ENCODE data around the gene MAJIN. TPM values are rescaled to one million over a fixed set of nuclear protein-coding genes. Genes with fewer than 3 reads are reported as not detected.
A peak's percentile ranks its signal among the peaks of the same experiment; 100 is the strongest.

Gene MAJIN
- total RNA-seq, 1 experiment from 2014 or later = not detected

DNA sequence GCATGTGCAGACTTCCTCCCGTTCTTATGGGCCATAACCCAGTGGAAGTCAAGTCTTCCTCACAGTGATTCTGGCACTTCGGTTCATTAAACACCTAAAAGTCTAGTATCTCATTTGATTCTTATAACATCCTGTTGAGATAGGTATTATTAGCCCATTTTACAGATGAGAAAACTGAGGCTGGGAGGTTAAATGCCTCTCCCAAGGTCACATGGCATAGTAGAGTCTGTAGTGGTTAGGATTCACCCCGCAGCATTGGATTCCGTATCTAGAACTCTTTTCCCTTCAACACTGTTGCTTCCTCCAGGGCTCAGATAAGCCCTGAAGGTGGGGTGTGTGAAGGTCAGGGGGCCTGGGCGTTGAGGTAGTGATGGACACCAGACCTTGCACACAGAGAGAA, 39.6 kb downstream of the MAJIN start:
- no peak for DNase-seq (ENCODE audit: low spot score)

DNA sequence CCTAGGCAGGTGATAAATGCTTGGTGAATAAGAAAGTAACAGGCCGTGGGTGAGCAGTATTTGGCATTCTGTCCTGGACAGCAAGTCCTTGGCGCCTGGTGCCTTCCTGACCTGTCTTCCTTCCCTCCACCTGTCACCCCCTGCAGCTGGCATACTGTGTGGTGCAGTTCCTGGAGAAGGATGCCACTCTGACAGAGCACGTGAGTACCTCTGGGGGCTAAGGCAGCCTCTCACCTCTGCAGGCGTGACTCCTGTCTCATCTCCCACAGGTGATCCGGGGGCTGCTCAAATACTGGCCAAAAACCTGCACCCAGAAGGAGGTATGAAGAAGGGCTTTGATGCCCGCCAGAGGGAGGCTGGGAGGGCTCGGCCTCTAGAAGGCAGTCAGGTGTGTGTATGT, 40.6 kb downstream of the MAJIN start:
- no peak for DNase-seq (ENCODE audit: low spot score)

DNA sequence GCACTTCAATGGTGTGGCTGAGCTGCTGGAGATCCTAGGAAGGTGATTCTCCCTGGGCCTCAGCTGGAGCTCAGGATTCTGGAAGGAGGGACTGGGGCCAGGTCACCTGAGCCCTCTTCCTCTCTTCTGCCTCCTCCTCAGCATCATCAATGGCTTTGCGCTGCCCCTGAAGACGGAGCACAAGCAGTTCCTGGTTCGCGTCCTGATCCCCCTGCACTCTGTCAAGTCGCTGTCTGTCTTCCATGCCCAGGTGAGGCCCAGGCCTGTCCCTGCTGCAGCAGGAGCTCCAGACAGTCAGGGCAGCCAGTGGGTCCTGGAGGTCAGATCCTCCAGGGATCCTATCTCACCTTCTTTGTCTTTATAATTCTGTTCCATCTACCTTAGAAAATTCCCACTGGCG, 41.6 kb downstream of the MAJIN start:
- DNase-seq (ENCODE audit: low spot score) = no peak

DNA sequence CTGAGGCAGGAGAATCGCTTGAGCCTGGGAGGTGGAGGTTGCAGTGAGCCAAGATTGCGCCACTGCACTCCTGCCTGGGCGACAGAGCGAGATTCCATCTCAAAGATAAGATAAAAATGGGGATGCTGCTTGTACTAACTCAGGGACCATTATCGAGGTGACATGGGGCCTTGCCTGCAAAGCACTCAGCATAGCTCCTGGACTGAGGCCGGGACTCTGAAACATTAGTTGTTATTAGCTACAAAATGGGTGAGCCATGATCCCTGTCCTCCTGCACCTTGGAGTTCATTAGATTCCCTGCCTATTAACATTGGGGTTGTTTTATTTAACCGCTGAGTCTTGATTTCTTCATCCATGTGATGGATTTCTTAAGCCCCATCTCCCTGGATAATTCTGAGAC, 42.3 kb downstream of the MAJIN start:
- no peak for DNase-seq (ENCODE audit: low spot score)

DNA sequence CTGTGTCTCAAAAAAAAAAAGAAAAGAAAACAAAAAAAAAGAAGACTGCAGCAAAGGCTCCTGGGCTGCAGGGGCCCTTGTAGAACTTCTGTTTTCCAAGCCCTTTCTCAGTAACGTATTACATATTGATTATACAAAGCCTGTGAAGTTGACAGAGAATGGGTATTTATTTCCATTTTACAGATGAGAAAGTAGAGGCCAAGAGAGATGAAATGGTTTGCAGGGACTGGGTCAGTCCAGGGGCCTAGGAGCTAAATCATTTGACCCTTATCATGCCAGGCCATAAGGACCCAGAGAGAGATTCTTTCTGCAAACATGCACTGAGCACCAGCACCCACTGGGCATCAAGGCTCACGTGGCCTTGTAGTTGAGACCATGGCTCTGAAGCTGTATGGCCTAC, 43.0 kb downstream of the MAJIN start:
- DNase-seq (ENCODE audit: low spot score) = no peak

DNA sequence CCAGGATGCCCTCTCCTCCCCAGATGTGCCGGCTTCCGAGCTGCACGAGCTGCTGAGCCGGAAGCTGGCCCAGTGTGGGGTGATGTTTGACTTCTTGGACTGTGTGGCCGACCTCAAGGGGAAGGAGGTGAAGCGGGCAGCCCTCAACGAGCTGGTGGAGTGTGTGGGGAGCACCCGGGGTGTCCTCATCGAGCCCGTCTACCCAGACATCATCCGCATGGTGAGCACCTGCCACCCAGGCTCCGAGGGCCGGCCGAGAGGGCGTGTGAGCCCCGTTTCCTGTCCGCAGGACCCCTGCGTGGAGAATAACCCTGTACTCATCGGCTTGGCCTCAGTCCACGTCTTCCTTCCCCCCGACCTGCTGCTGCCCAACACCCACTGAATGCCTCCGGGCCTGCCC, 45.2 kb downstream of the MAJIN start:
- DNase-seq (ENCODE audit: low spot score) = no peak

DNA sequence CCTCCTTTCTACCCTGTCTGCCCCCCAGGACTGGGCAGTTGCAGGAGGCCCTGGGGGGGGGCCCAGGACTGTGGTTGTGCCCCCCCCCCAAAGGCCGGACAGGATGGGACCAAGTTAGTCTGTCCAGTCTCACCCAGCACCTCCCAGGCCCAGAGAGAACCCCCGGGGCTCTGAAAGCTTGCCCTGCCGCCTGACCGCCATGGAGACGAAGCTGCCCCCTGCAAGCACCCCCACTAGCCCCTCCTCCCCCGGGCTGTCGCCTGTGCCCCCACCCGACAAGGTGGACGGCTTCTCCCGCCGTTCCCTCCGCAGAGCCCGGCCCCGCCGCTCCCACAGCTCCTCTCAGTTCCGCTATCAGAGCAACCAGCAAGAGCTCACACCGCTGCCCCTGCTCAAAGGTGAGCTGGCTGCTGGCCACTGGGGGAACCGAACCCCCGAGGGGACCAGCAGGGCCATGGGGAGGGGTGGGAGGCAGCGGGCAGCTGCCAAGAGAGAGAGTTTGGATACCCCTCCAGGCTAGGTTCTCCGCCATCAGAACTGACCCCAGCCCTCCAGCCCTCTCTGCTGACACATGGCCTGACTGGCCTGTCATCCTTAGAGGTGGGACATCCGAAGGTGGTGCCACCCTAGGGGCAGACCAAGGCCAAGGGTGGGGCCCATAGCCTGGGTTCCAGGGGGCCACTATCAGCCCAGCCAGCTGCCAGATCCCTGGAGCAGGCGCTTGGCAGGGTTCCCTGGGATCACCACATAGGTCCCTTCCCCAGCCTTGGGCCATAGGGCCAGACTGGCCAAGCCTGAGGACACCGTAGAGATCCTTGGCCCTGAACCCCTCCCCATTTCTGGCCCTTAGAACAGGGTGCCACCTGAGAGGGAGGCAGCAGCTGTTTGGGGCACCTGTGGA, 46.1 kb downstream of the MAJIN start:
- no peak for DNase-seq (ENCODE audit: low spot score)

DNA sequence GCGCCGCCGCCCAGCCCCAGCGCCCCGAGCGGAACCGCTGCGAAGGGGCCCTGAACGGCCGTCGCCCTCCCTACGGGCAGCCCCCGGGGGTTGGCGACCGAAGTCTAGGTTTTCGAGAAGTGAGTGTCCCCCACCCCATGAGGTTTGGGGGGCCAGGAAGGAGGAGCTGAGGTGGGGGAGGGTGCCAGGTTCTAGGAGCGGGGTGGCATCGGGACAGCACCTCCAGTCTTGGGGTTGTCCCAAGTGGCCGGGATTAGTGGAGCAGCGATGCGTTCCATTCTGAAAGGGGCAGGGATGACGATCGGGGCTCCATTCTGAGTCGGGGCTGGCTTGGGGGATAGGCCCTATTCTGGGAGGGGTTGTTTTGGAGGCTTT, 47.0 kb downstream of the MAJIN start:
- no peak for DNase-seq (ENCODE audit: low spot score)

DNA sequence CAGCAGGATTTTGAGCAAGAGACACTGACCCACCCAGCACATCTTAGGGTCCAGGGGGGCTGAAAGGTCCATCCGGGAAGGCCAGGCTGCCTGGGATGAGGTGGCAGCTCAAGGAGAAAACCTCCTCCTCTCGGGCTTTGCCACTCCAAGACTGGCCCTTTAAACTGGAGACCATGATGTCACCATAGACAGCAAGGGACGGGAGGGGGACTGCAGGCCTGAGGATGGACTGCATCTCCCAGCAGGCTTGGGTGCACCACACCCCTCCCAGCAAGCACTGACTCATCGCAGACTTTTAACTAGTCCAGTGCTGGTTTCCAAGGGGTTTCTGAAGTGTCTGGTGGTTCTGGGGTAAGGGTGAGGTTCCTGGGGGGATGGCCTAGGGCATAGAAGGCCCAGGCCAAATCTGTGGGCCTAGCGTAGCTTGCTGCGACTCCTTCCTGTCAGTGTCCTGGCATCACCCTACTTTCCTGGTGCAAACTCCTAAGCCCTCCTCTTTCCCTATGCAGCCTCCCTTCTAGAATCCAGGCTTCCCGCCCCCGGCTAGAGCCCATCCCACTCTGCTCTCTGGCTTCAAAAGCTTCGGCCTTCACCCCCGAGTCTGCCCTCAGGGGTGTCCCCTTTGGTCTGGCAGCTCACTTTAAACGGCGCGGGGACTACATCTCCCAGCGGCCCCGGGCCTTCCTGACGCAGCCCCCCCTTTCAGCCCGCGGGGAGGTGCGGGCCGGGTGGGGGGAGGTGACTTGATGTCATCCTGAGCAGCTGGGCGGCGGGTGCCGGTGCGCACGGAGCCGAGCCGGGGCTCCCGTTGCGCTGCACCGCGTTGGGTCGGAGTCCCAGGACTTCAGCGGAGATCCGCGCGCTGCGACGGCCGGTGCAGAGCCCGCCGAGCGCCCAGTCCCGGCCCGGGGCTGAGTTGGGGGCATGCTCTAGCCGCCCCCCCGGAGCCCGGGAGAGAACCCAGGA, 47.7 kb downstream of the MAJIN start, which contains the start of gene PPP2R5B:
PPP2R5B (plus strand) TSS at position 746 of the 966 bp plus-strand sequence. CDS start 1,046 bp downstream, outside the sequence.
- peak; percentile 96 for DNase-seq (ENCODE audit: low spot score)

DNA sequence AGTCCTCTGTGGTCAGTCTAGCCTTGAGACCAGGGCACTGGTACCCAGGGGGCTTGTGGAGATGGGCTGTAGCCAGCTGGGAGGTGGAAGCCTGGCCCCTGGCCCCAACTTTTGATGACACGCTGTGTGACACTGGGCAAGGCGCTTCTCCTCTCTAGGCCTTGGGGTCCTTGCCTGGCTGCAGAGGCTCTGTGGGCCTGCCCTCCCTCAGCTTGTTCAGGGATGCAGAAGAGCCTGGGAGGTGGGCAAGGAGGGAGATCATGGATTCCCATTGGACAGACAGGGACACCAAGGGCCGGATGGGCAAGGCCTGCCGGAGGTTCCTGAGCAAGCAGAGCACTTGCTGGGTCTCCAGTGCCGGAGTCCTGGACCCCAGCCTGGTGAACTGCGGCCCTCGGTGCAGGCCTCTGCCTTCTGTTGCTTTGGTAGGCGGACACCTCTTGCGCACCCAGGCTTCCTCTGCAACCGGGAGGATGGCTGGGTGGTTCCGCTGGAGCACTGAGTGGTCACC, 48.7 kb downstream of the MAJIN start:
- no peak for DNase-seq (ENCODE audit: low spot score)

DNA sequence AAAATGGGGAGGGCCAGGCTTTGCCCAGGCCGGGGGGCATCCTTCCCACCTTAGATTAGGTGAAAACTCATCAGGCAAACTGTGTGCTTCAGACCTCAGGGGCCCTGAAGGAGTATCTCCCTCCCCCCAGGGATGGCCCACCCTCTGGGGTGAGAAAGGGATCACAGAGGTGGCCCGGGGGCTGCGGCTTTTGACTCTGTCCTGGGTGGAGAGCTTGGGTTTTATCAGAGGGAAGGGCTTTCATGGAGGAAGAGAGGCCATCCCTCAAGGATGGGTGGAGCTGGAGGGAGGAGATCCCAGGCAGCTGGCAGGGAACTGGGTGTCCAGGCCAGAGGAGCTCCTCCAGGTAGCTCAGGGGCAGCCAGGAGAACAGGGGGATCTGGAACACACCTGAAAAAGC, 50.5 kb downstream of the MAJIN start:
- DNase-seq (ENCODE audit: low spot score) = no peak

DNA sequence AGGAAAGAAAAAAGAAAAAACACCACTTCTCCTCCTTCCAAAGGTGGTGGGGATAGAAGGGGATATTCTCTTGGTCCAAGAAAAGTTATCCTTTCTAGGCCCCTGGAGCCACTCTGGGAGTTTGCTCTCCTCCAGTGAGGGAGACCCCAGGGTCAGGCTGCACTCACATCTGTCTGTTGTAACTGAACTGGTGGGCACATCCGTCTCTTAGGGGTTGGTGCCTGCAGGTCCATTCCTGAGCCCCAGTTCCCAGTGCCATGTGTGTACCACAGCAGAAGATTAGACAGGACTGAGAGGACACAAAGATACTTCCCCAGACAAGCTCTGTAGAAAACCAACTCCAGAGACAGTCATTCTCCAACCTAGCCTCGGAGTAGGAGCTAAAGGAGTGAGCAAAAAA, 51.8 kb downstream of the MAJIN start:
- DNase-seq (ENCODE audit: low spot score) = no peak

DNA sequence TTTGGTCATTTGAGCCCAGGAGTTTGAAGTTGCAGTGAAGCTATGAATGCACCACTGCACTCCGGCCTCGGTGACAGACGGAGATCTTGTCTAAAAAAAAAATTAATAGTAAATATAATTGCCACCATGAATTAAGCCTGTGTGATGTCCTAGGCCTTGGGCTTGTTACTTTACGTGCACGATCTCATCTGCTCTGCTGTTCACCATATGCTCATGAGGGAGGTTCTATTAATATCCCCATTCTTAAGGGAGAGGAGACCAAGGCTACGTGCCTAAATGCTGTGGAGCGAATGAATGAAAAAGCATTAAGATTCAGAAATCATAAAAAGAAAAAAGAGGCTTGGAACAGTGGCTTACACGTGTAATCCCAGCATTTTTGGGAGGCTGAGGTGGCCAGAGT, 52.3 kb downstream of the MAJIN start:
- no peak for DNase-seq (ENCODE audit: low spot score)

DNA sequence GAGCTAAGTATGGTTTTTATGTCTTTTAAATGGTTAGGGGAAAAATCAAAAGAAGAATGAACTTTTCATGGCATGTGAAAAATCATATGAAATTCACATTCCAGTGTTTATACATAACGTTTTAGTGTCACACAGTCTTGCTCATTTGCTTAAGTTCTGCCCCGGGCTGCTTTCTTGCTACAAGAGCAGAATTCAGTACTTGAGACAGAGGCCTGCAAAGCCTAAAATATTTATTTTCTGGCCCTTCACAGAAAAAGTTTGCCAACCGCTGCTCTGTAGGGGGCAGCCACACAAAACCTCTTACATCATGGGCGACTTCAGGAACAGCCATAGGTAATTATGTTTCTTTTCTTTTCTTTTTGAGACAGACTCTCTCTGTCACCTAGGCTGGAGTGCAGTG, 53.9 kb downstream of the MAJIN start:
- DNase-seq (ENCODE audit: low spot score) = peak; percentile 38

DNA sequence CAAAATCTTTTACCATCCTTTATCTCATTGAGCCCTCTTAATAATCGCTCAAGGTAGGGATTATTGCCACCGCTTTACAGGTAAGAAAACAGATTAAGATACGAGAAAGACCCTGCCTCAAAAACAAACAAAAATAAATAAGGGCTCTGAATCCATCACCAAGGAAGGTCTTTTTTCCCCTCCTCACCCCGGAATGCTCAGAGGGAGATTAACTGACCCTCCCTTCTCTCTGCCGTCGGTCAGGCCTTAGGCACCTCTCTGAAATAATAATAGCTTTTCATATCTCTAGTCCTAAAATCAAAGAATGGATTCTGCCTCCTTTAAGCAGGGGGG, 54.3 kb downstream of the MAJIN start:
- DNase-seq (ENCODE audit: low spot score) = no peak

DNA sequence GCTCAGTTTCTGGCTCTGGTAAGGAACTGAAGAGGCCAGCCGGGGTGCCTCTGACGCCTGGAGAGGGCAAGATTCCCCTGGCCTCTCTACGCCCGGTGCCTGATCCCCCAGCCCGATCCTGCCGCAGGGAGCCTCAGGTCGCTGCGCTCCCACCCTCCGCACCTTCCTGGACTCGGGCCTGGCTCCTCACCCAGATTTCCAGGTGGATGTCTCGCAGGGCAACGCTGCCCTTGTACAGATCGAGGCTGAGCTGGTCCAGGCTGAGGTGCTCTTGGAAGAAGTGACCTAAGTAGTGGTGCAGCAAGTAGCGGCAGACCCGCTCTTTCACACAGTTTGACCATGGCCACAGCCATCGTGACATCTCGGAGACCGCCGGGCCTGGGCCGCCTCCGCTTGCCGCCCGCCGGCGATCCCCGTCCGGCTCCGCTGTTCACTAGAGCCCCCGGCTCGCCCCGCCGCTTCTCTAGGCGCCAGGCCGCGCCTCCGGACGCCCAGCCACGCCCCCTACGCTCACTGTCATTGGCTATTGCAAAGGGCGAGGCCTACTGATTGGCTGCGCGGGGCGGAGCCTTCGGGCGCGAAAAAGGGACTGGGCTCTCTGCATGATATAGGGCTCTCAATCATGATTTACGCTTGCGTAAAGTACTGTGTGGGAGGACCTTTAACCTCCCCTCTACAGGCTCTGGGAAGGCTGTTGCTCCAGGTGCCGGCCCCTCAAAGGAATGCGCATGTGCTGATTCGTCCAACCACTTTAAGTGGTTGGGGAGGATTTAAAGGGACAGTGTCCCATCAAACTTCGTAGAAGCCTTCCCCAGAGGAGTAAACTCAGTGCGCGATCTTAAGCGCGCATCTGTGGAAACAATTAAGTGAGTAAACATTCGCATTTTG, 54.9 kb downstream of the MAJIN start, which contains the start of gene ATG2A:
ATG2A (minus strand) TSS at position 435 of the 888 bp plus-strand sequence; CDS start at position 361, 74 bp downstream.
- DNase-seq (ENCODE audit: low spot score) = peak; percentile 99

DNA sequence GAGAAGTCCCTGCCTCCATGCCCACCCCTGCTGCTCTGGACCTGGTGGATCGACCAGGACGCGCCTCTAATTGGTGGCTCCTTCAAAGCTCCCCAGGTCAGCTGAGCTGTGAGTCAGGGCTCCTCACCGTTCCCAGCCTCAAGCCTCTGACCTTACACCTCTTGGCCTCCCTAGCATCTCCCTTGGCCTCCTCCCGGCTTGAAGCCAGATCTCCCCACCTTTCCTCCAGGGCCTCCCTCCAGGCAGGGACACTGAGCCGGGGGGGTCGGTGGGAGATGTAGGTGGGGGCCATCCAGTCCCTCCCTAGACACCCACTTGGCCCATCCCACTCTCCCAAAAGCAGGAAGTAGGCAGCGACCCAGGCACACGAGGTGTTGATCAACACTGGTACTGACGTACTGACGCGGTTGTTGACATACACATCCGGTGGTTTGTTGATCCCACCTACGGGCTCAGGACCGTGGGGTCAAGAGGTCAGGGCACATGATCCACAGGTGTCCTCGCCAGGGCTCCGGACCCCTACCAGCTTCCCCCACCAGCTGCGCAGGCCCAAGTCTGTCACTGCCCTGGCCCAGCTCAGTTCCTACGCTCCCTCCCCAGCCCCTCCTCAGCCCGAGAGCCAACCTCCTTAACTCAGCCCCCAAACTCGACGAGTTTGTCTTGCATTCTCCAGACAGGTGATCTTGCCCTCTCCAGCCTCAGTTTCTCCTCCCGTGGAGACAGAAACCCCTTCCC, 55.7 kb downstream of the MAJIN start:
- DNase-seq (ENCODE audit: low spot score) = peak; percentile 42

DNA sequence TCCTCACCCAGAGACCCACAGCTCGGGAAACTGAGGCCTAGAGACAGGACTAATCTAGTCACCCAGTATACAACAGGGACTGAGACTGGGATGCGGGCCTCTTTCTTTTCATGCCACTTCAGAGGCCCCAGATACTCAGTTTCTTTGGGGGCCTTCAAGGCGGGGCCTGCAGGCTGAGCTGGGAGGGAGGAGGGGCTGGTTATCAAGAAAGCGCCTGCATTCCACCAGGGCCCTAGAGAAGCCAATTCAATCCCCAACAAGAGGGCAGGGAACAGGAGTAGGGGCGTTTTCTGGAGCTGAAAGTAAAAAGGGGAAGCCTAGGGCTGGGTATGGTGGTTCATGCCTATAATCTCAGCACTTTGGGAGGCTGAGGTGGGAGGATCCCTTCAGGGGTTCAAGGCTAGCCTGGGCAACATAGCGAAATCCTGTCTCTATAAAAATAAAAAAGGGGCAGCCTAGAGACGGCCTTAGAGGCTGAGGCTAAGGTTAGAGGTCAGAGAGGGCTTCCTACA, 56.5 kb downstream of the MAJIN start:
- DNase-seq (ENCODE audit: low spot score) = no peak

DNA sequence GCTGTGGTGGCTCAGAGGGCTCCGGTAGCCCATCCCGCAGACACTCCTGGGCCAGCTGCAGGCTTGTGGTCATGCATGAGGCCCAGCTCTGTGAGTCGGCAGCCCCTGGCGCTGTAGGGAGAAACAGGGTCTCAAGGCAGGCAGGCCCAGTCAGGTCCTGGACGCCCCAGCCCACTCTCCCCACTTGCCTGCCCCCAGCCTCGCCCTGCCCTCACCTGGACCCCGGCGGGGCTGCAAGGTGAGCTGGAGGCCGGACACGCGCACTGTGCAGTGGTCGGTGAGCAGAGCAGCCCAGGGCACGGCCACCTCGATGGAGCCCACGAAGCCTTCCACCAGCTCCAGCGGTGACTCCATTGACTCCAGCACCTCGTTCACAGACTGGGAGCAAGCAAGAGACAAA, 57.8 kb downstream of the MAJIN start:
- no peak for DNase-seq (ENCODE audit: low spot score)

DNA sequence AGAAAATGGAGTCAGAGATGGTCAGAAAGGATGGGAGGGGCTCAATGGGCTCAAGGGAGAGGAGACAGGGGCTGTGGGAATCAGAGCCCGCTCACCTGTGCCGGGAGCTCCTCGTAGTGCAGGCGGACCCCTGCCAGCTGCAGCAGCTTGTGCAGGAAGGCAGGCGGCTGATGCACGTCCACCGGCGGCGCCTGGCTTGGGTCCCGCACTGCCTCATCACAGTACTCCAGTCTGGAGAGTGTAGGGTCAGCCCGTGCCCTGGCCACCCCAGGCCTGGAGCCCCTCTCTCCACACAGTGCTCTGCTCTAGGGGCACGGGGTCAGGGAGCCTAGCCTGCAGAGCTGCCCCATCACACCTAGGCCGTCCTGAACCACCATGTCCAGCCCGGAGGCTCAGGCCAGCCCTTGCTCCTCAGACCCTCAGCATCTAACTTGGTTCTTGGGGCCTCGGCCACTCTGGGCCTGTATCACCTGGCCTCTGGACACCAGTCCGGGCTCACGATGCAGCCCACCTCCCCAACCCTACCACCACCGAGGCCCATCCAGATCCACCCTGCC, 58.7 kb downstream of the MAJIN start:
- no peak for DNase-seq (ENCODE audit: low spot score)

All from H4 (cell line).